Measurements from ENCODE around the gene TMEM130. TPM values are rescaled to one million over a fixed set of nuclear protein-coding genes. Genes with fewer than 3 reads are reported as not detected.

Gene TMEM130
- polyA plus RNA-seq, 1 of the 3 experiments (the other 2 are of a cell fraction) = 1.2 TPM

DNA sequence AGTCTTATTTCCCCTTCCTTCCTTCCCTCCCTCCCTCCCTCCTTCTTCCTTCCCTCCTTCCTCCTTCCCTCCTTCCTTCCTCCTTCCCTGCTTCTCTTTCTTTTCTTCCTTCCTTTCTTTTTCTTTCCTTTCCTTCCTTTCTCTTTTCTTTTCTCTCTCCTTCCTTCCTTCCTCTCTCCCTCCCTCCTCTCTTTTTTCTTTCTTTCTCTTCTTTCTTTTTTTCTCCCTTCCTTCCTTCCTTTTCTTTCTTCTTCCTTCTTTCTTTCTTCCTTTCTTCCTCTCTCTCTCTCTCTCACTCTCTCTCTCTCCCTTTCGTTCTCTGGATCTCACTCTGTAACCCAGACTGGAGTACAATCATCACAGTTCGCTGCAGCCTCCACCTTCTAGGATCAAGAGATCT, 6.2 kb downstream of the TMEM130 start:
- Histone ChIP-seq H4K20me1 (ENCODE audit: insufficient read depth) (no peaks in the 10 kb centered on the region), H3K4me3 (ENCODE audit: low read depth in 2 of 2, low read length in 1 of 2) (no peak overlapping the region), H3K27ac (ENCODE audit: low read depth in 2 of 2, low read length in 1 of 2) (no peak overlapping the region), H3K36me3 (replicated peaks in 1 of 2; ENCODE audit: control insufficient read depth in 1 of 2, insufficient read depth in 2 of 2, low read length in 1 of 2) (no peaks in the 10 kb centered on the region), H3K9ac (no peak overlapping the region), H2AFZ (ENCODE audit: low read depth) (no peak overlapping the region), H3K79me2 (ENCODE audit: insufficient read depth) (no peaks in the 10 kb centered on the region), H3F3A (replicated peaks; ENCODE audit: insufficient read depth) (no peaks in the 10 kb centered on the region), H3K27me3 (ENCODE audit: insufficient read depth) (0 out of 2 replicates have a peak, but pooled peaks cover 10% of the 10 kb centered on the region), H3K9me2 (no peaks in the 10 kb centered on the region), H3K4me1 (ENCODE audit: control insufficient read depth in 1 of 2, insufficient read depth in 2 of 2, low read depth in 1 of 2, low read length in 1 of 2) (peaks cover 0 to 22% of the 10 kb centered on the region in 2 experiments; a peak in 1 of 4 replicates), H3K9me3 (no peaks in the 10 kb centered on the region), H3K4me2 (no peak overlapping the region)
- DNase-seq = no peak
- ChIA-PET CTCF (interaction anchor here (1.0 to 13.5 kb wide), 4 partner anchors 9 to 443 kb away, joined by 3 to 82 read pairs (median 6); partner anchors contain the start of gene TRRAP), POLR2A (no interaction called here)
- TF ChIP-seq SIN3A (IDR thresholded peaks at IDR 0.05; ENCODE audit: borderline replicate concordance, low read depth, low read length) (no peak), FOXJ3 (CRISPR knock-in tag; IDR thresholded peaks at IDR 0.05) (no peak), GATA2 (CRISPR knock-in tag; IDR thresholded peaks at IDR 0.05) (no peak), CHD2 (IDR thresholded peaks at IDR 0.05; ENCODE audit: low read length, partially characterized antibody) (no peak)
- WGBS (ENCODE audit: low lambda C conversion rate) = 39% methylated on average over 2 of the region's 2 CpGs

DNA sequence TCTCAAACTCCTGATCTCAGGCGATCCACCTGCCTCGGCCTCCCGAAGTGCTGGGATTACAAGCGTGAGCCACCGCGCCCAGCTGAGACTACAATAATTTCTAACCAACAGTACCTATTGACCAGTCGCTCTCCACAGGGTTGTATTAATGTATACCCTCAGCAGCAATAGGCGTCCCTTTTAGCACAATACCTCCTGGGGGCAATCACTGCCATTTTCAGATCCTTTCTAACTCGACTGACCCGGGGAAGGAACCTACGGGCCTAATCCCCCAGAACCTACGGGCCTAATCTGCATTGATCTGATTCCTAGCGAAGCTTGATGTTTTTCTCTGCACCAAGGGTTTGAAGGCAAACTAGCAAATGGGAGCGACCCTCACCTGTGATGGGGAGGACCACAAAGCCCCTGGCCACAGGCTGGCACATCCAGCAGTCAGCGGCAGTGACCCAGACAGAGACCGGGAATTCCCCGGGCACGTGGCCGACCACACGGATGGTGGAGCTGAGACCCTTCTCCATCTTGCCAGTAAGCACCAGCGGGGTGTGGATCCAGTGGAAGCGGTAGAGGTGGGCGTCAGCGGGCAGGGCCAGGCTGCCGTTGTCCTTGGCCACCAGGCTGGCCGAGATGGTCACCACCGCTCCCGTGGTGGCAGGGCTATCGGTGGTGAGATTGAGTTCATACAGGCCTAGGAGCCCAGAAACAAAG, 6.9 kb downstream of the TMEM130 start:
- ChIA-PET CTCF (interaction anchor here (1.0 to 13.5 kb wide), 5 partner anchors 10 to 442 kb away, joined by 3 to 82 read pairs (median 3); partner anchors contain the start of gene TRRAP), POLR2A (no interaction called here)
- H3K4me2 ChIP-seq = no peak overlapping the region
- no peaks in the 10 kb centered on the region for H3K9me2 ChIP-seq
- 0 out of 2 replicates have a peak, but pooled peaks cover 3% of the 10 kb centered on the region for H3K27me3 ChIP-seq (ENCODE audit: insufficient read depth)
- no peak overlapping the region for H3K4me3 ChIP-seq (ENCODE audit: low read depth in 2 of 2, low read length in 1 of 2)
- no peaks in the 10 kb centered on the region for H3F3A ChIP-seq (replicated peaks; ENCODE audit: insufficient read depth)
- TF ChIP-seq RCOR1 (IDR thresholded peaks at IDR 0.05; ENCODE audit: low read length) (no peak), GABPA (IDR thresholded peaks at IDR 0.05; ENCODE audit: low read depth) (no peak)
- no peak overlapping the region for H3K27ac ChIP-seq (ENCODE audit: low read depth in 2 of 2, low read length in 1 of 2)
- WGBS (ENCODE audit: low lambda C conversion rate) = 82% methylated on average over 26 of the region's 29 CpGs
- no peaks in the 10 kb centered on the region for H3K9me3 ChIP-seq
- no peaks in the 10 kb centered on the region for H3K36me3 ChIP-seq (replicated peaks in 1 of 2; ENCODE audit: control insufficient read depth in 1 of 2, insufficient read depth in 2 of 2, low read length in 1 of 2)
- H3K9ac ChIP-seq = no peak overlapping the region
- no peak for DNase-seq
- H3K79me2 ChIP-seq (ENCODE audit: insufficient read depth) = no peaks in the 10 kb centered on the region
- peaks cover 0 to 15% of the 10 kb centered on the region in 2 experiments; a peak in 1 of 4 replicates for H3K4me1 ChIP-seq (ENCODE audit: control insufficient read depth in 1 of 2, insufficient read depth in 2 of 2, low read depth in 1 of 2, low read length in 1 of 2)
- no peak overlapping the region for H2AFZ ChIP-seq (ENCODE audit: low read depth)
- no peaks in the 10 kb centered on the region for H4K20me1 ChIP-seq (ENCODE audit: insufficient read depth)

GRCh38 chr7:98862203-98862602, 7.6 kb downstream of the TMEM130 start:
- Histone ChIP-seq H3K9ac (no peak overlapping the region), H3K4me3 (ENCODE audit: low read depth in 2 of 2, low read length in 1 of 2) (no peak overlapping the region), H3K27me3 (ENCODE audit: insufficient read depth) (no peaks in the 10 kb centered on the region), H2AFZ (ENCODE audit: low read depth) (no peak overlapping the region), H3K9me2 (no peaks in the 10 kb centered on the region), H4K20me1 (ENCODE audit: insufficient read depth) (no peaks in the 10 kb centered on the region), H3F3A (replicated peaks; ENCODE audit: insufficient read depth) (no peaks in the 10 kb centered on the region), H3K27ac (ENCODE audit: low read depth in 2 of 2, low read length in 1 of 2) (no peak overlapping the region), H3K36me3 (replicated peaks in 1 of 2; ENCODE audit: control insufficient read depth in 1 of 2, insufficient read depth in 2 of 2, low read length in 1 of 2) (no peaks in the 10 kb centered on the region), H3K9me3 (no peaks in the 10 kb centered on the region), H3K4me1 (ENCODE audit: control insufficient read depth in 1 of 2, insufficient read depth in 2 of 2, low read depth in 1 of 2, low read length in 1 of 2) (peaks cover 0 to 10% of the 10 kb centered on the region in 2 experiments; a peak in 1 of 4 replicates), H3K4me2 (no peak overlapping the region), H3K79me2 (ENCODE audit: insufficient read depth) (no peaks in the 10 kb centered on the region)
- no peak for DNase-seq
- TF ChIP-seq TCF12 (IDR thresholded peaks at IDR 0.05) (no peak), USF2 (IDR thresholded peaks at IDR 0.05; ENCODE audit: borderline replicate concordance, low read depth, low read length) (no peak), GATA2 (CRISPR knock-in tag; IDR thresholded peaks at IDR 0.05) (no peak), RAD21 (IDR thresholded peaks at IDR 0.05; ENCODE audit: low read length) (no peak), CHD2 (IDR thresholded peaks at IDR 0.05; ENCODE audit: low read length, partially characterized antibody) (no peak), PBX3 (IDR thresholded peaks at IDR 0.05) (no peak)
- TF ChIP-seq, protein P1, sequence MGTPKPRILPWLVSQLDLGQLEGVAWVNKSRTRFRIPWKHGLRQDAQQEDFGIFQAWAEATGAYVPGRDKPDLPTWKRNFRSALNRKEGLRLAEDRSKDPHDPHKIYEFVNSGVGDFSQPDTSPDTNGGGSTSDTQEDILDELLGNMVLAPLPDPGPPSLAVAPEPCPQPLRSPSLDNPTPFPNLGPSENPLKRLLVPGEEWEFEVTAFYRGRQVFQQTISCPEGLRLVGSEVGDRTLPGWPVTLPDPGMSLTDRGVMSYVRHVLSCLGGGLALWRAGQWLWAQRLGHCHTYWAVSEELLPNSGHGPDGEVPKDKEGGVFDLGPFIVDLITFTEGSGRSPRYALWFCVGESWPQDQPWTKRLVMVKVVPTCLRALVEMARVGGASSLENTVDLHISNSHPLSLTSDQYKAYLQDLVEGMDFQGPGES (IDR thresholded peaks at IDR 0.05; ENCODE audit: low read depth, low read length) = no peak
- ChIA-PET CTCF (interaction anchor here (1.2 to 13.5 kb wide), 4 partner anchors 11 to 117 kb away, joined by 3 to 82 read pairs (median 6); partner anchors contain the start of gene TRRAP), POLR2A (no interaction called here)
- 65% methylated on average over 3 of the region's 4 CpGs for whole genome bisulfite sequencing (ENCODE audit: low lambda C conversion rate)

All from SK-N-SH (cell line).